Measurements from ENCODE around the gene SLFN14. TPM values are rescaled to one million over a fixed set of nuclear protein-coding genes. Genes with fewer than 3 reads are reported as not detected.

Gene SLFN14
- total RNA-seq, 1 experiment from 2014 or later: not detected

DNA sequence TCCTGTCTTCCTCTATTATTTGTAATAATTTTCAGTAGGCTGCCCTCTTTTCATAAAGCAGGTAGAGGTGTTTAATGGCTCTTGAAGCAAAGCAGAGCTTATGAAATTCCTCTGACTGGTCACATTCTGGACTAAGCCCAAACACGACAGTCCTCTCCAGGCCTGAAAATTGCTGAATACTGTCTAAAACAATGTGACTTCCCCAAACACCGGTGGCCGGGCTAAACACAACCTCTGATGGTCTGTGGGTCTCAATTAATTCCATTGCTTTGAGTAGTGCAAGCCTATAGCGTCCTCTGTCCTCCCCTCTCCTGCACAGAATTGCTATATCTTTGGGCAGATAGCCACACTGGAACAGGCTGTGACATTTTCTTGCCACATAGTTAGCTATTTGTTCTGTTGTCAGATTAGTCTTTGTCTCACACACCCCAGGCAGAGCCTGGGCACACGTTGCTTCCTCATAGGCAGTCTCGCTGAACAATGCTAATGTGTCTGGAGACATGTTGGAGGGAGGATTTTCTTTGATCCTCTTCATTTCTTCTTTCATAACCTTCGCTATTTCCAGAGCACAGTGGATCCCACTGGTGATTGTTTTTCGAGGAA is 12.3 kb downstream of the SLFN14 start:
- Histone ChIP-seq H4K91ac (ENCODE audit: insufficient read length, low read depth, low read length) (no peak overlapping the region), H2BK20ac (ENCODE audit: low read depth, low read length, poor library complexity, severe bottlenecking) (no peak overlapping the region), H3K4me2 (ENCODE audit: insufficient read depth, insufficient read length, low read length) (no peak overlapping the region), H4K8ac (replicated peaks; ENCODE audit: insufficient read length, low read depth, low read length) (no peak overlapping the region), H3K23me2 (ENCODE audit: insufficient read length, low read depth, low read length, poor library complexity, severe bottlenecking) (no peaks in the 10 kb centered on the region), H3K56ac (ENCODE audit: insufficient read length, low read depth, low read length) (no peak overlapping the region), H3K79me2 (ENCODE audit: insufficient read depth, low read length) (no peaks in the 10 kb centered on the region), H2BK12ac (ENCODE audit: insufficient read length, low read depth, low read length) (no peak overlapping the region), H4K5ac (ENCODE audit: insufficient read length, low read depth, low read length) (no peak overlapping the region), H3K79me1 (ENCODE audit: insufficient read depth, low read depth, low read length, poor library complexity, severe bottlenecking) (no peaks in the 10 kb centered on the region), H4K20me1 (ENCODE audit: control insufficient read depth, insufficient read depth, insufficient read length) (no peaks in the 10 kb centered on the region), H2BK5ac (ENCODE audit: insufficient read length, low read length) (no peak overlapping the region), H3K27me3 (ENCODE audit: insufficient read depth, low read length) (no peaks in the 10 kb centered on the region), H2BK15ac (ENCODE audit: low read depth, low read length) (no peak overlapping the region), H3K23ac (ENCODE audit: insufficient read length, low read depth, low read length) (no peak overlapping the region), H3K9ac (ENCODE audit: extremely low read depth, insufficient read length, low read length) (no peak overlapping the region), H3K4ac (ENCODE audit: low read depth, low read length) (no peak overlapping the region), H3K18ac (ENCODE audit: insufficient read length, low read depth, low read length) (no peak overlapping the region), H2BK120ac (ENCODE audit: low read depth, low read length, poor library complexity, severe bottlenecking) (no peak overlapping the region), H3K9me3 (ENCODE audit: control insufficient read depth, low read depth, low read length) (no peaks in the 10 kb centered on the region), H2AK5ac (ENCODE audit: insufficient read length, low read length) (no peak overlapping the region), H3K27ac (ENCODE audit: insufficient read length, low read depth, low read length) (no peak overlapping the region), H3K14ac (ENCODE audit: insufficient read depth, low read length) (no peak overlapping the region), H2AFZ (ENCODE audit: low read length) (no peak overlapping the region), H3K4me1 (ENCODE audit: insufficient read depth, low read length) (no peaks in the 10 kb centered on the region), H3T11ph (ENCODE audit: low read length) (no peak overlapping the region)
- WGBS (ENCODE audit: extremely low coverage, insufficient read length, low lambda C conversion rate): no CpG with 5 or more reads among the region's 8 CpGs
- no peak for DNase-seq
- TF ChIP-seq CTCF (conservative IDR thresholded peaks at IDR 0.05): no peak
- Mint-ChIP-seq H3K27me3 (ENCODE audit: low read depth) (peaks cover 29% of the 10 kb centered on the region), H3K36me3 (ENCODE audit: insufficient read depth in 1 of 3, low read depth in 3 of 3) (no peaks in the 10 kb centered on the region), H3K27ac (no peak overlapping the region), H3K9me3 (no peaks in the 10 kb centered on the region), H3K4me3 (no peak overlapping the region), H3K4me1 (peaks cover 9% of the 10 kb centered on the region in 2 experiments)

Measured in H9 (cell line).